Mesenchymal stem cell (in vitro differentiated cells and primary cell): ENCODE data around the gene KIF1A.
A peak's percentile ranks its signal among the peaks of the same experiment; 100 is the strongest.

Source experiments
- DNase-seq: peaks from one replicate; pipeline ENCODE4 v3.0.0-alpha.2; 2013
- H2AFZ ChIP-seq: one replicate; pipeline ENCODE4 v1.6.1; 2013; ENCODE audit warnings: low read depth, mild to moderate bottlenecking, control low read depth, inconsistent platforms, low read length, moderate library complexity
- H2AK5ac ChIP-seq: 2 replicates; pipeline ENCODE4 v1.6.1; 2013; ENCODE audit warnings: low read length, moderate library complexity, mild to moderate bottlenecking, inconsistent platforms; ENCODE audit not compliant: severe bottlenecking
- H2BK120ac ChIP-seq: one replicate; pipeline ENCODE4 v1.6.1; 2013; ENCODE audit warnings: low read depth, mild to moderate bottlenecking, inconsistent platforms, low read length, moderate library complexity
- H2BK12ac ChIP-seq, 2 experiments: one replicate each; pipeline ENCODE4 v1.6.1; 2013; ENCODE audit warnings: inconsistent platforms in 2 of 2, low read length in 2 of 2, mild to moderate bottlenecking in 2 of 2, moderate library complexity in 2 of 2, control low read depth in 1 of 2
- H2BK15ac ChIP-seq: one replicate; pipeline ENCODE4 v1.6.1; 2013; ENCODE audit warnings: mild to moderate bottlenecking, low read depth, inconsistent platforms; ENCODE audit not compliant: poor library complexity, severe bottlenecking
- H2BK5ac ChIP-seq: 2 replicates; pipeline ENCODE4 v1.6.1; 2013; ENCODE audit warnings: low read depth, mild to moderate bottlenecking, low read length, control low read depth, inconsistent platforms; ENCODE audit not compliant: poor library complexity, severe bottlenecking
- H3K14ac ChIP-seq, 2 experiments: one replicate each; pipeline ENCODE4 v1.6.1; 2013; ENCODE audit warnings: inconsistent platforms in 2 of 2, low read length in 2 of 2, control low read depth in 1 of 2, mild to moderate bottlenecking in 1 of 2, moderate library complexity in 1 of 2
- H3K18ac ChIP-seq, 2 experiments: one replicate each; pipeline ENCODE4 v1.6.1; 2013; ENCODE audit warnings: inconsistent platforms in 2 of 2, low read length in 2 of 2, control low read depth in 1 of 2, low read depth in 1 of 2, mild to moderate bottlenecking in 1 of 2
- H3K23ac ChIP-seq, 2 experiments: one replicate each; pipeline ENCODE4 v1.6.1; 2013; ENCODE audit warnings: inconsistent platforms in 2 of 2, low read length in 2 of 2, mild to moderate bottlenecking in 2 of 2, moderate library complexity in 2 of 2, control low read depth in 1 of 2
- H3K27ac ChIP-seq: 2 replicates; pipeline ENCODE4 v1.5.1; 2013; ENCODE audit warnings: mild to moderate bottlenecking, moderate library complexity, low read length, control low read depth, inconsistent platforms; ENCODE audit not compliant: poor library complexity, severe bottlenecking
- H3K27me3 ChIP-seq, 2 experiments: 2 replicates each; pipeline versions ENCODE4 v1.6.1 to v1.7.0; 2013; ENCODE audit warnings: low read length in 2 of 2, mild to moderate bottlenecking in 2 of 2, moderate library complexity in 2 of 2, control low read depth in 1 of 2, inconsistent platforms in 1 of 2; ENCODE audit not compliant: control insufficient read depth in 1 of 2, insufficient read depth in 1 of 2
- H3K36me3 ChIP-seq, 2 experiments: 2 replicates each; pipeline versions ENCODE4 v1.6.1 to v1.7.0; 2013; ENCODE audit warnings: low read length in 2 of 2, control low read depth in 1 of 2, inconsistent platforms in 1 of 2, low read depth in 1 of 2, mild to moderate bottlenecking in 1 of 2; ENCODE audit not compliant: insufficient read depth in 2 of 2, control insufficient read depth in 1 of 2
- H3K4ac ChIP-seq, 2 experiments: one replicate each; pipeline ENCODE4 v1.6.1; 2013; ENCODE audit warnings: inconsistent platforms in 2 of 2, low read length in 2 of 2, mild to moderate bottlenecking in 2 of 2, moderate library complexity in 2 of 2, control low read depth in 1 of 2, low read depth in 1 of 2
- H3K4me1 ChIP-seq: 2 replicates; pipeline ENCODE4 v1.6.1; 2013; ENCODE audit warnings: low read depth, low read length, control low read depth; ENCODE audit not compliant: control insufficient read depth, insufficient read depth
- H3K4me2 ChIP-seq: 2 replicates; pipeline ENCODE4 v1.6.1; 2013; ENCODE audit warnings: low read length, mild to moderate bottlenecking, inconsistent platforms; ENCODE audit not compliant: poor library complexity, severe bottlenecking
- H3K4me3 ChIP-seq, 2 experiments: 2 replicates each; pipeline versions ENCODE4 v1.5.1 to v1.7.0; 2013; ENCODE audit warnings: low read length in 2 of 2, mild to moderate bottlenecking in 2 of 2, control low read depth in 1 of 2, low read depth in 1 of 2; ENCODE audit not compliant: insufficient read depth in 1 of 2
- H3K79me1 ChIP-seq: replicated peaks from 2 replicates; pipeline ENCODE4 v1.6.1; 2013; ENCODE audit warnings: mild to moderate bottlenecking, control low read depth, low read length, inconsistent platforms; ENCODE audit not compliant: poor library complexity, severe bottlenecking
- H3K9ac ChIP-seq: 2 replicates; pipeline ENCODE4 v1.7.0; 2013; ENCODE audit warnings: mild to moderate bottlenecking, low read length, moderate library complexity
- H3K9me3 ChIP-seq: 2 replicates; pipeline ENCODE4 v1.7.0; 2013; ENCODE audit warnings: mild to moderate bottlenecking, low read length; ENCODE audit not compliant: control insufficient read depth
- H4K8ac ChIP-seq: one replicate; pipeline ENCODE4 v1.6.1; 2013; ENCODE audit warnings: inconsistent platforms, mild to moderate bottlenecking, low read length, moderate library complexity
- H4K91ac ChIP-seq: one replicate; pipeline ENCODE4 v1.6.1; 2013; ENCODE audit warnings: mild to moderate bottlenecking, low read length, inconsistent platforms
- WGBS: methylation state at CpG from one replicate; pipeline ENCODE4 v1.1.7; 2013; ENCODE audit warnings: mixed read lengths; 5-methylcytosine and 5-hydroxymethylcytosine counted together

KIF1A gene

GRCh38 chr2:240725671-240726070, 94.3 kb downstream of the KIF1A start:
- no peak overlapping the region for H3K14ac ChIP-seq

DNA sequence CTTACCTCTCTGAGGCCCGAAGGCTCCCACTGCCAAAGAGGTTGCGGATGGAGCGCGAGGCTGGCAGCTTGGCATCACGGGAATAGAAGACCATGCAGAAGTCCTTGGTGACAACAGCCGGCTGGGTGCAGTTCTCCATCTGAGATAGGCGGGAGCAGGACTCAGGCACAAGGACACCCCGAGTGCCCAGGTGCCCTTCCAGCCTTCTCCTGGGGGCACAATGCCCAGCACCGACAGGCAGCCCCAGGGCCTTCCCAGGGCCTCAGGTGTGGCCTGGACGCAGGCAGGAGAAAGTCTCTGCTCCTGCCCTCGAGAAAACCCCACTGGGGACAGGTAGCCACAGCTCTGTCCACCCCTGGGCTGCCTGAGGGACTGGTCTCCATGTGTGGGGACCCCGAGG, 94.8 kb downstream of the KIF1A start:
- Histone ChIP-seq H3K18ac (no peak overlapping the region), H2AK5ac (no peak overlapping the region), H3K9me3 (no peaks in the 10 kb centered on the region), H3K4ac (no peak overlapping the region), H3K9ac (no peak overlapping the region), H2AFZ (no peak overlapping the region), H4K8ac (no peak overlapping the region), H3K4me1 (no peaks in the 10 kb centered on the region), H2BK12ac (no peak overlapping the region), H3K4me3 (no peak overlapping the region), H4K91ac (no peak overlapping the region), H2BK5ac (no peak overlapping the region), H3K27me3 (peaks cover 11 to 71% of the 10 kb centered on the region in 2 experiments), H3K4me2 (no peak overlapping the region), H2BK120ac (no peak overlapping the region), H3K36me3 (no peaks in the 10 kb centered on the region), H2BK15ac (no peak overlapping the region), H3K23ac (no peak overlapping the region), H3K79me1 (no peaks in the 10 kb centered on the region), H3K27ac (no peak overlapping the region), H3K14ac (no peak overlapping the region)
- WGBS = 87% methylated on average over 12 of the region's 12 CpGs
- no peak for DNase-seq

More at GRCh38 chr2:240725671-240726070, 94.3 kb downstream of the KIF1A start:
- no peak overlapping the region for H4K91ac ChIP-seq
- no peak overlapping the region for H2BK12ac ChIP-seq
- H3K23ac ChIP-seq = no peak overlapping the region
- no peak for DNase-seq
- H3K4me1 ChIP-seq = no peaks in the 10 kb centered on the region
- H3K18ac ChIP-seq = no peak overlapping the region
- H3K79me1 ChIP-seq = no peaks in the 10 kb centered on the region
- H4K8ac ChIP-seq = no peak overlapping the region
- H3K4me2 ChIP-seq = no peak overlapping the region
- H2AK5ac ChIP-seq = no peak overlapping the region
- H2BK5ac ChIP-seq = no peak overlapping the region
- no peak overlapping the region for H2BK120ac ChIP-seq
- H3K36me3 ChIP-seq = no peaks in the 10 kb centered on the region
- WGBS = 79% methylated on average over 7 of the region's 7 CpGs
- H3K9me3 ChIP-seq = no peaks in the 10 kb centered on the region
- H2BK15ac ChIP-seq = no peak overlapping the region
- no peak overlapping the region for H2AFZ ChIP-seq
- H3K27me3 ChIP-seq = peaks cover 15 to 70% of the 10 kb centered on the region in 2 experiments
- H3K4me3 ChIP-seq = no peak overlapping the region
- no peak overlapping the region for H3K9ac ChIP-seq
- no peak overlapping the region for H3K27ac ChIP-seq
- H3K4ac ChIP-seq = no peak overlapping the region

DNA sequence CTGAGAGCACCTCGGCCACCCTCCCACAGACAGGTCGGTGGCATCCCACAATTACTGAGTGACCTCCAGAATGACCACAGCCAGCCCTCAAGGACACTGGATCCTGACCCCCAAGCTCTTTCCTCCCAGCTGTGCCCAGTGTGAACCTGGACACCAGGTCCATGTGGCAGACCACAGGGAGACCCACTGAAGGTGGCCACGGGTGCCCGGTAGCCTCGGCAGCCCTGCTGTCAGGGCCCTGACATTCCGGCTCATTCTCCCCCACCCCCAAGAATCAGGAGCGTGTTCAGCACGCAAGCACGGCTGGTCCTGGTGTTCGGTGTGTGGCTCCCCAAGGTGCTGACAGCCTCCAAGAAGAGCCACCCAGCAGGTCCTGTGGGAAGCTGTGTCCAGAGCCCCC, 95.6 kb downstream of the KIF1A start:
- H3K14ac ChIP-seq = no peak overlapping the region
- H4K91ac ChIP-seq = peak overlapping the region; percentile 29
- H3K23ac ChIP-seq = no peak overlapping the region
- no peak overlapping the region for H3K9ac ChIP-seq
- no peak overlapping the region for H2BK15ac ChIP-seq
- no peak overlapping the region for H3K18ac ChIP-seq
- no peak overlapping the region for H2BK12ac ChIP-seq
- H3K4me3 ChIP-seq = no peak overlapping the region
- WGBS = 97% methylated on average over 10 of the region's 10 CpGs
- H3K4me2 ChIP-seq = no peak overlapping the region
- H2BK5ac ChIP-seq = no peak overlapping the region
- H2AFZ ChIP-seq = no peak overlapping the region
- H3K4me1 ChIP-seq = no peaks in the 10 kb centered on the region
- DNase-seq = no peak
- no peak overlapping the region for H4K8ac ChIP-seq
- no peaks in the 10 kb centered on the region for H3K36me3 ChIP-seq
- no peak overlapping the region for H3K27ac ChIP-seq
- peaks cover 4 to 67% of the 10 kb centered on the region in 2 experiments for H3K27me3 ChIP-seq
- no peaks in the 10 kb centered on the region for H3K9me3 ChIP-seq
- H3K79me1 ChIP-seq = no peaks in the 10 kb centered on the region
- H3K4ac ChIP-seq = no peak overlapping the region
- no peak overlapping the region for H2AK5ac ChIP-seq
- H2BK120ac ChIP-seq = no peak overlapping the region

- WGBS = 94% methylated on average over 9 of the region's 9 CpGs
- no peak overlapping the region for H3K4me3 ChIP-seq
Observed at GRCh38 chr2:240723851-240724250, 96.2 kb downstream of the KIF1A start.

More at GRCh38 chr2:240723851-240724250, 96.2 kb downstream of the KIF1A start:
- no peaks in the 10 kb centered on the region for H3K4me1 ChIP-seq
- DNase-seq = no peak
- H2BK120ac ChIP-seq = no peak overlapping the region
- H3K14ac ChIP-seq = no peak overlapping the region
- no peak overlapping the region for H4K91ac ChIP-seq
- H2AK5ac ChIP-seq = no peak overlapping the region
- H2BK15ac ChIP-seq = no peak overlapping the region
- H3K36me3 ChIP-seq = no peaks in the 10 kb centered on the region
- H4K8ac ChIP-seq = no peak overlapping the region
- no peak overlapping the region for H3K4me2 ChIP-seq
- H3K9ac ChIP-seq = no peak overlapping the region
- no peak overlapping the region for H3K18ac ChIP-seq
- no peak overlapping the region for H3K23ac ChIP-seq
- H3K79me1 ChIP-seq = no peaks in the 10 kb centered on the region
- H2BK5ac ChIP-seq = no peak overlapping the region
- H3K4ac ChIP-seq = no peak overlapping the region
- no peak overlapping the region for H2AFZ ChIP-seq
- no peak overlapping the region for H3K27ac ChIP-seq
- H3K9me3 ChIP-seq = no peaks in the 10 kb centered on the region
- peaks cover 0 to 63% of the 10 kb centered on the region in 2 experiments for H3K27me3 ChIP-seq
- no peak overlapping the region for H2BK12ac ChIP-seq
